Measurements from ENCODE around the gene LENG1. TPM values are rescaled to one million over a fixed set of nuclear protein-coding genes. Genes with fewer than 3 reads are reported as not detected.

The LENG1 gene
- total RNA-seq, 1 donor from 2014 or later, result 4.6 TPM

GRCh38 chr19:54115109-54116063 lies 44.1 kb downstream of the LENG1 start, which contains the start of the genes PRPF31 and TFPT:
TSS of gene PRPF31 (plus strand) at chr19:54115754. CDS start at chr19:54118279, 2,525 bp downstream.
TSS of gene TFPT (minus strand) at chr19:54115657. CDS start at chr19:54115269, 388 bp downstream.
- peak; percentile 99 for DNase-seq
- peaks cover 36% of the 10 kb centered on the region for H3K36me3 Mint-ChIP-seq (ENCODE audit: low read depth)
- H3K27ac Mint-ChIP-seq, result peak within 1 kb of the TSS; percentile 87
- H3K4me3 Mint-ChIP-seq, result peak within 1 kb of the TSS; percentile 89
- no peaks in the 10 kb centered on the region for H3K9me3 Mint-ChIP-seq
- intact Hi-C loops (cut with micrococcal nuclease), result loop anchor here (1.0 kb wide), 3 partner anchors 13 to 44 kb away; partner anchors contain the start of genes CNOT3, LENG1 and NDUFA3
- H3K4me1 Mint-ChIP-seq, result peaks cover 24% of the 10 kb centered on the region
- H3K27me3 Mint-ChIP-seq, result peaks cover 2% of the 10 kb centered on the region

GRCh38 chr19:54114340-54115108 lies 45.0 kb downstream of the LENG1 start:
- Mint-ChIP-seq H3K4me1 (peaks cover 24% of the 10 kb centered on the region), H3K27ac (peak overlapping the region; percentile 87), H3K9me3 (no peaks in the 10 kb centered on the region), H3K27me3 (peaks cover 2% of the 10 kb centered on the region), H3K4me3 (peak overlapping the region; percentile 89), H3K36me3 (ENCODE audit: low read depth) (peaks cover 34% of the 10 kb centered on the region)
- DNase-seq, result peak; percentile 90
- intact Hi-C loops (cut with micrococcal nuclease), result loop anchor here (1.0 kb wide), 3 partner anchors 12 to 45 kb away; partner anchors contain the start of genes CNOT3, LENG1 and NDUFA3

GRCh38 chr19:54109651-54110050 lies 49.9 kb downstream of the LENG1 start:
- Mint-ChIP-seq H3K9me3 (no peaks in the 10 kb centered on the region), H3K4me1 (peaks cover 24% of the 10 kb centered on the region), H3K4me3 (no peak overlapping the region), H3K36me3 (ENCODE audit: low read depth) (peaks cover 52% of the 10 kb centered on the region), H3K27me3 (no peaks in the 10 kb centered on the region), H3K27ac (no peak overlapping the region)
- intact Hi-C loops (cut with micrococcal nuclease), result no loop called here
- DNase-seq, result no peak

GRCh38 chr19:54108496-54108895 lies 51.0 kb downstream of the LENG1 start:
- peaks cover 20% of the 10 kb centered on the region for H3K4me1 Mint-ChIP-seq
- no peak for DNase-seq
- intact Hi-C loops (cut with micrococcal nuclease), result no loop called here
- peaks cover 49% of the 10 kb centered on the region for H3K36me3 Mint-ChIP-seq (ENCODE audit: low read depth)
- H3K9me3 Mint-ChIP-seq, result no peaks in the 10 kb centered on the region
- H3K27me3 Mint-ChIP-seq, result no peaks in the 10 kb centered on the region
- H3K4me3 Mint-ChIP-seq, result no peak overlapping the region
- H3K27ac Mint-ChIP-seq, result no peak overlapping the region

GRCh38 chr19:54107876-54108490 lies 51.5 kb downstream of the LENG1 start:
- Mint-ChIP-seq H3K9me3 (no peaks in the 10 kb centered on the region), H3K27me3 (no peaks in the 10 kb centered on the region), H3K4me3 (no peak overlapping the region), H3K4me1 (peaks cover 21% of the 10 kb centered on the region), H3K36me3 (ENCODE audit: low read depth) (peaks cover 46% of the 10 kb centered on the region), H3K27ac (no peak overlapping the region)
- intact Hi-C loops (cut with micrococcal nuclease), result no loop called here
- no peak for DNase-seq

GRCh38 chr19:54106716-54107115 lies 52.8 kb downstream of the LENG1 start:
- Mint-ChIP-seq H3K27me3 (no peaks in the 10 kb centered on the region), H3K36me3 (ENCODE audit: low read depth) (peaks cover 48% of the 10 kb centered on the region), H3K9me3 (no peaks in the 10 kb centered on the region), H3K4me3 (no peak overlapping the region), H3K4me1 (peaks cover 23% of the 10 kb centered on the region), H3K27ac (peak overlapping the region; percentile 45)
- no peak for DNase-seq
- intact Hi-C loops (cut with micrococcal nuclease), result no loop called here

- peaks cover 25% of the 10 kb centered on the region for H3K4me1 Mint-ChIP-seq
- no peak for DNase-seq
- no peak overlapping the region for H3K4me3 Mint-ChIP-seq
- intact Hi-C loops (cut with micrococcal nuclease), result no loop called here
- no peaks in the 10 kb centered on the region for H3K9me3 Mint-ChIP-seq
- peaks cover 45% of the 10 kb centered on the region for H3K36me3 Mint-ChIP-seq (ENCODE audit: low read depth)
- no peak overlapping the region for H3K27ac Mint-ChIP-seq
- no peaks in the 10 kb centered on the region for H3K27me3 Mint-ChIP-seq
Measured at GRCh38 chr19:54105796-54106195, 53.7 kb downstream of the LENG1 start.

Other genes starting within 250 kb of the LENG1 start
- gene CACNG8, start 196.8 kb downstream of the LENG1 start, total RNA-seq, result not detected in 2 replicates
- not detected in 2 replicates for gene CACNG6, start 168.1 kb downstream of the LENG1 start, total RNA-seq
- gene VSTM1, start 95.8 kb downstream of the LENG1 start, total RNA-seq, result not detected in 2 replicates
- not detected in 2 replicates for gene TARM1, start 78.4 kb downstream of the LENG1 start, total RNA-seq
- gene OSCAR, start 58.9 kb downstream of the LENG1 start, total RNA-seq, result 0.17 and 0.26 TPM in 2 replicates
- 105 and 131 TPM in 2 replicates for gene NDUFA3, start 56.9 kb downstream of the LENG1 start, total RNA-seq
- gene TFPT, start 44.1 kb downstream of the LENG1 start, total RNA-seq, result 31.0 and 33.7 TPM in 2 replicates
- gene PRPF31, start 44.0 kb downstream of the LENG1 start, total RNA-seq, result 110 and 115 TPM in 2 replicates
- 64.5 and 73.4 TPM in 2 replicates for gene CNOT3, start 22.0 kb downstream of the LENG1 start, total RNA-seq
- 0.54 and 1.1 TPM in 2 replicates for gene TMC4, start 13.4 kb upstream of the LENG1 start, total RNA-seq
- gene MBOAT7, start 29.9 kb upstream of the LENG1 start, total RNA-seq, result 289 and 291 TPM in 2 replicates
- 17.9 and 18.4 TPM in 2 replicates for gene TSEN34, start 31.6 kb upstream of the LENG1 start, total RNA-seq
- 1,530 and 1,555 TPM in 2 replicates for gene RPS9, start 41.1 kb upstream of the LENG1 start, total RNA-seq
- gene LILRB3, start 63.3 kb upstream of the LENG1 start, total RNA-seq, result 0.26 TPM in 1 of 2 replicates, not detected in the other
- 0.09 TPM in 1 of 2 replicates, not detected in the other for gene LILRA6, start 83.1 kb upstream of the LENG1 start, total RNA-seq
- gene LILRB5, start 97.6 kb upstream of the LENG1 start, total RNA-seq, result not detected in 2 replicates
- not detected in 2 replicates for gene LILRB2, start 121.4 kb upstream of the LENG1 start, total RNA-seq
- gene LILRA5, start 153.4 kb upstream of the LENG1 start, total RNA-seq, result not detected in 2 replicates
- gene LILRA4, start 179.4 kb upstream of the LENG1 start, total RNA-seq, result not detected in 2 replicates
- gene LAIR1, start 205.2 kb upstream of the LENG1 start, total RNA-seq, result 5.9 and 7.7 TPM in 2 replicates